IPS-NIHi7 (cell line): Measurements from ENCODE around the gene ALX4.

ENCODE experiments used
- DNase-seq: peaks from one replicate; pipeline ENCODE4 v3.0.0; 2012; ENCODE audit warnings: mixed read lengths; ENCODE audit errors: extremely low spot score

The ALX4 gene

GRCh38 chr11:44244639-44245310 is 65.2 kb downstream of the ALX4 start:
- no peak for DNase-seq

- DNase-seq, result peak; percentile 91
These were observed 66.2 kb downstream of the ALX4 start for GRCh38 chr11:44243595-44244343.

- DNase-seq, result no peak
These were observed 66.9 kb downstream of the ALX4 start for GRCh38 chr11:44243086-44243485.

- no peak for DNase-seq
These were observed 68.1 kb downstream of the ALX4 start for GRCh38 chr11:44241851-44242250.

- no peak for DNase-seq
These were observed 72.8 kb downstream of the ALX4 start for GRCh38 chr11:44237156-44237555.

GRCh38 chr11:44236296-44236695 is 73.6 kb downstream of the ALX4 start:
- DNase-seq, result no peak

- DNase-seq, result no peak
These were observed 74.2 kb downstream of the ALX4 start for GRCh38 chr11:44235765-44236201.

GRCh38 chr11:44229624-44230023 is 80.3 kb downstream of the ALX4 start:
- no peak for DNase-seq

- DNase-seq, result no peak
These were observed 80.8 kb downstream of the ALX4 start for GRCh38 chr11:44229098-44229497.

- no peak for DNase-seq
These were observed 81.6 kb downstream of the ALX4 start for GRCh38 chr11:44228379-44228778.

- DNase-seq, result no peak
These were observed 83.0 kb downstream of the ALX4 start for GRCh38 chr11:44226945-44227344.

GRCh38 chr11:44226490-44226889 is 83.4 kb downstream of the ALX4 start:
- no peak for DNase-seq

GRCh38 chr11:44224867-44225501 is 85.0 kb downstream of the ALX4 start:
- DNase-seq, result no peak

GRCh38 chr11:44223238-44223637 is 86.7 kb downstream of the ALX4 start:
- DNase-seq, result no peak

- no peak for DNase-seq
These were observed 87.9 kb downstream of the ALX4 start for GRCh38 chr11:44221992-44222391.

GRCh38 chr11:44221456-44221855 is 88.5 kb downstream of the ALX4 start:
- DNase-seq, result no peak

GRCh38 chr11:44219830-44220796 is 89.8 kb downstream of the ALX4 start:
- no peak for DNase-seq

- no peak for DNase-seq
These were observed 92.5 kb downstream of the ALX4 start for GRCh38 chr11:44217432-44217831.

- no peak for DNase-seq
These were observed 96.8 kb downstream of the ALX4 start for GRCh38 chr11:44213148-44213547.

GRCh38 chr11:44212128-44212527 is 97.8 kb downstream of the ALX4 start:
- no peak for DNase-seq
